GM04503 (cell line): ENCODE data around the gene CNTN5.
"Not testable (repeated sequence)": the region's sequence is repeated elsewhere in the genome, so short reads cannot be mapped to it uniquely, and the experiment has no call there.

Experiments
- DNase-seq: peaks from one replicate; pipeline ENCODE4 v3.0.0-alpha.2; 2012; ENCODE audit warnings: low read depth

CNTN5 gene

DNA sequence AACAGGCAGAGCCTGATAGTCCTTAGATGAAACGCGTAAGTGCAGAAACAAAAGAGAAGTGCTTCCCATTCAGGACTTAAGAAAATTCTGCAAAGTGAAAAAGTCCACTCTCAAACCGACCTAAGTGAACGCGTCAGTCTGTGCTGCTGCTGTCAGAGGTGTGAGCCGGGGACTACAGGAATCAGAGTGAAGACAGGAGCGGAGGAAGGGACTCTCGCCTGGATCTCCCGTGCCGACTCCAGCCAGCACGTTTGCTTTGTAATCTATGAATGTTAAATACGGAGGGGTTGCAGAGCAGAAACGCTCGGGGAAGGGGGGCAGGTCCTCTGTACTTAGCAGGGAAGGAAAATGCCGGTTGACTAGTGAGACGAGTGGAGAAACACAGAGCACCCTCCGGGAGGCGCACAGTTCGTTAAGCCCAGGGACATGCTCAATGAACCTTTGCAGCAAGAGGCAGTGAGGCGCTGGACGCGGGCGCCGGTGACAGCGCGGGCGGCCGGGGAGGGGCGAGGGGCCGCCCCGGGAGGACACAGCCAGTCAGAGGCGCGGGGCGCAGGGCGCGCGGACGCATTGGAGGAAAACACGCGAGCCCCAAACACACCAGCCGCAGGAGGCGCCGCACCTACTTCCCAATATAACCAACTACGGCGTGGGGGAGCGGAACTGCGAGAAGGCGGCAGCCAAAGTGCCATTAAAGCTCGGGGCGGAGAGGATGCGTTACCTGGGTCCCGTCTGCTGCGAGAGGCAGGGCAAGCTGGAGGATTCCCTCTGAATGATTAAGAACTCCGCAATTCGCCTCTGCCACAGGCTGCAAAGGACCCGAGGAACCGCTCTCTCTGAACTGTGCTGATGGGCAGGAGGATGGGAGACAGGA is at the start of gene CNTN5:
TSS of gene CNTN5 (plus strand) at position 598 of the 874 bp plus-strand sequence.
- DNase-seq = no peak

DNA sequence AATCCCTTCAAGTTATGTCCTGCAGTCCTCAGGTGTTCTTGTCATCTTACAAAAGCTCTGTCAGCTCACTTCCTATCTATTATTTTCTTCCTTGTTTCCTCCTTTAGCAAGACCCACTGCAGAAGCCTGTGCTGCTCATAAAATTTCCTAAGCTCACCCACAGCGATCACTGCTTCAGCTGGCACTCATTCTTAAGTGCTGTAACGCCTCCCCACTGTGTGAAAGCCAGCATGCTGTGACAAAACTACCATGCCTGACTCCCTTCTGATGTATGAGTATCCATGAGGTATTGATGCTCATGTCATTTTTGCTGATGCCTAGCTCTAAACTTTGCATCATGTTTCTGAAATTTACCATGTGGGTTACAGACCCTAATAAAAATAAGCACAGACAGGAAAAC is 41.5 kb upstream of the CNTN5 start:
- no peak for DNase-seq

DNA sequence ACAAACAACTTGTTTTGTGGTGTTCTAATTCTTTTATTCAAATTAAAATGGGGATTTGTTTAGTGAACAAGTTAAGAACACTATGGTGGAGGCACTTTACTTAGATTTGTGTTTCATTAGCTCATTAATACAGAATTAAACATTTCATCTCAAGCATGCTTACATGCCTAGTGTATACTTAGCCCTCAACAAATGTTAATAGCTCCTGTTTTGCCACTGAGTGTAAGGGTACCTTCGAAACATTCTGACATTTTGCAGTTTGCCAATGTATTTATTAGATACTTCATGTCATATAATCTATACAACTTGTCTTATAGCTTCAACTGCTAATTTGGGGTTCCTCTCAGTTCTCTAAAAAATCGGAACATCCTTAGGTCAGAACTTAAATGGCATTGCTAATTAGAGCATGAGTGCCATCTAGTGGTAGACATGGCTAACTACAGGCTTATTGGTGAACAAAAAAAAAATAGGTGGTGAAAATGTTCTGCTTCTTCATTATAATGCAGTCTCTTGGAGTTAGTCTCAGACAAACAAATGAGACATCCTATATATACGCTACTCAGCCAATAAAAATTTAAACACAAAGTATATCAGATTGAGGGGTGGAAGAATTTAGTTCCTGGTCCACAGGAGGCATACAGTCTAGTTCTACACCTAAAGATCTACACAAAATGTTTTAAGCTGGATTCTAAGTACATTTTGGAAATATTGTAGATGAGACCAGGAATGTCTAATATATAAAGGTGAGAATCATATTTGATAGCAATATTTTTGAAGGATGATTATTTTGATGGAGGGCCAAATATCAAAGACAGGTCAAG is 4.9 kb upstream of the CNTN5 start:
- DNase-seq = no peak

GRCh38 chr11:99019696-99020095 is 1.1 kb upstream of the CNTN5 start:
- no peak for DNase-seq

GRCh38 chr11:99037057-99037456 is 16.3 kb downstream of the CNTN5 start:
- DNase-seq = no peak

GRCh38 chr11:99063331-99063730 is 42.6 kb downstream of the CNTN5 start:
- DNase-seq = no peak

- no peak for DNase-seq
Observed at GRCh38 chr11:99065121-99065520, 44.4 kb downstream of the CNTN5 start.

DNA sequence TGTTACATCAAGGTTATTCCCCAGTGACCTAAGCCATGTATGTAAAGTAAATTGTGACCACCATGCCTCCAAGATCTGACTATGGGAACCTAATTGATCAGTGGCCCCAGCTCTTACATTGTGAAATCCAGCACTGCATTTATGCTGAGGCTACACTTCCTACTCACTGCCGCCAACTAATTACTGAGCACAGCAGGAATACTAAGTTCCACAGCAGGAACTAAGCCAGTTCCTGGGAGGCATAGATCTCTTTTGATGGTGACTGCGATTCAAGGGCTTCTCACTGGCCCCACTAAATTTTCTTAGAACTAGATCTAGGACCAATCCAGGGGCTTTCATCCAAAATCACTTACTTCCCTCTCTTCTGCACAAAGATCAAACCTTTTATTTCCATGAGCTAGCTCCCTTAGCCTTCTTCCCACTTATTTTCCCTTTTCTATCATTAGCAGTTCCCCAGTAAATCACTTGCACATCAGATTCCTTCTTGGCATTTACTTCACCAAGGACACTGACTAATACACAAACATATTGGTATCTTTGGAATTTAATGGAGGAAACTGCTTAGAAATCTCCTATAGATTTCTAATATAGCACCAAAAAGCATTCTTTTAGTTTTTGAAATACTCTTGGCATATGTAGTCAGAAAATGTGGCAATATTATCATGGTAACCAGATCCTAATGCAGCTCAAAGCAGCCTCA is 46.0 kb downstream of the CNTN5 start:
- no peak for DNase-seq

DNA sequence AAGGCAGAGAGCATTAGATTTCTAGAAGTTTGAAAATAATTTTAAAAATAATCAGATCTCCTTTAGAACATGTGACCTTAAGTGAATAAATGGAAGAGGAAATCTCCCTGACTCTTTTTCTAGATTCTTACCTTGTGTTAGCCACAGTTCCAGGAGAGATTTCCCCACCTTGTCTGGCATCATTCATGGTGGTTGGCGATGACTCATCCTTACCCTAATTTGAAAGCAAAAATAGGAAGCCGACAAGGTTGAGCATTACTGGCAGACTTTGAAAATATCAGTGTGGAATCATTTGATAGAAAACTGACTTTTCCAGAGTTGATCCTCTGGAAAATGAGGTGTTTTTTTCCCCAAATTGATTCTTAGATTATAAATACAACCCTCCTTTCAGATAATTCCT is 48.1 kb downstream of the CNTN5 start:
- DNase-seq = no peak

DNA sequence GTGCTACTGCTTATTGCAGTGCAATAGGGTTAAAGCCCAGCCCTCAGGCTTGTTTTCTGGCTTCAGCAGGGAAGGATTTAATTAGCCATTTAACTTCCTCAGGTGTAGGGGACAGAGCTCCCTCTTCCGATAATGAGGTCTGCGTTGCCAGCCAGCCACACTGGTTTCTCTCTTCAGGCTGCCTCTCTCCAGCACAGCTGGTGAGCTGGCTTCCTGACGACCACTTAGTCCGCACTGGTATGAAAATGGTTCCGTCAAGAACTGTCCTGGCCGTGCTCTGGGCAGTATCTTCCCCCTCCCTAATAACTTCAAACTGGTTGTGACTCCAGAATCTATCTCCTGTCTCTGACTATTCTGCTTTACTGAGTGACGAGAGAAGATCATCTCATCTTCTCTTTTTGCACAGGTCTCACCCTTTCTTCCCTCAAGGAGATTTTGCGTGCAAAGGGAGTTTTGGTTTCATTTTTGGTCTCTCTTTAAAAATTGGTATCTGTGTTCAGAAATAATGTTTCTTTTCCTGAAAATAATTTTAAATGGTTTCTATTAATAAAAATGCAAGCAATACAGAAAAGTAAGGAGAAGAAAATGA is 49.2 kb downstream of the CNTN5 start:
- DNase-seq = no peak

GRCh38 chr11:99079576-99079975 is 58.8 kb downstream of the CNTN5 start:
- no peak for DNase-seq

- DNase-seq = no peak
Observed at GRCh38 chr11:99080154-99080553, 59.4 kb downstream of the CNTN5 start.

DNA sequence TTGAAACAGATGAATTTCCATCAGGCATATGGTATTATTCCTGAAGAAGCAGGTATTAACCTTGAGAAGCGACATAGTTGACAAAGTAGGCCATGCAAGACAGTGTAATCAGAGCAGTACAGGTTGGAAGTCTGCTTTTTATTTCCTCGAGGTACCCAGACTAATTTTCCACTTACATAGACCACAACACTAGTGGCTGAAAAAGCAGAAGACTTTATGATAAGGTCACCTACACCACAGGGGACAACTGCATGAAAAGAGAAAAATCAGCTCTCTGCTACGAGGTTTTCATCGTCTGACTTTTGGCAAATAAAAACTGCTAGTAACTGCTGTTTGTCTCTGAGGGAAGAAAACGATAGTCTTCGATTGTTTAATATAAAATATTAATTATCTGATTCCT is 77.5 kb downstream of the CNTN5 start:
- no peak for DNase-seq

GRCh38 chr11:99098751-99099150 is 78.0 kb downstream of the CNTN5 start:
- no peak for DNase-seq

- DNase-seq = no peak
Observed at GRCh38 chr11:99117603-99118002, 96.9 kb downstream of the CNTN5 start.

DNA sequence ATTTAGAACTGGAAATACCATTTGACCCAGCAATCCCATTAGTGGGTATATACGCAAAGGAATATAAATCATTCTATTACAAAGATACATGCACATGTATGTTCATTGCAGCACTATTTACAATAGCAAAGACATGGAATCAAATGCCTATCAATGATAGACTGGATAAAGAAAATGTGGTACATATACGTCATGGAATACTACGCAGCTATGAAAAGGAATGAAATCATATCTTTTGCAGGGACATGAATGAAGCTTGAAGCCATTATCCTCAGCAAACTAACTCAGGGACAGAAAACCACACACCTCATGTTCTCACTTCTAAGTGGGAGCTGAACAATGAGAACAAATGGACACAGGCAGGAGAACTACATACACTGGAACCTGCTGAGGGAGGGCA is 113.1 kb downstream of the CNTN5 start:
- DNase-seq = not testable (repeated sequence)

GRCh38 chr11:99135508-99135907 is 114.8 kb downstream of the CNTN5 start:
- no peak for DNase-seq

DNA sequence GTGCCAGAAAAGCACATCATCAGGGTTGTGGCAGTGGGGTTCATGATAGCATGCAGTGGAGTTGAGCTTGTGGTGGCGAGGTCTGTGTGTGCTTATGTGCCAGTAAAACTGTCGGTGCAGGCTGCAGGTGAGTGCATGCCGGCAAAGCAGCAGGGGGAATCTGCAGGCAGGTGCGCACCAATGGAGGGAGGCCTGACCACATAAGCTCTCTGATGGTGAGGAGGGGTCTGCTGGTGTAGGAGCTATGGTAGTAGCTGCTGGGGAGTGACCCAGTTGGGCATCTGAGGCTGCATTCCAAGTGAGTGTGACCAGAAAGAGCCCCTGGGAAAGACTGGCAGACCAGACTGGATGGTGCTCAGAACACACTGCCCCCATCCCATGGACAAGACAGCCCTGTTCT is 121.5 kb downstream of the CNTN5 start:
- DNase-seq = no peak

DNA sequence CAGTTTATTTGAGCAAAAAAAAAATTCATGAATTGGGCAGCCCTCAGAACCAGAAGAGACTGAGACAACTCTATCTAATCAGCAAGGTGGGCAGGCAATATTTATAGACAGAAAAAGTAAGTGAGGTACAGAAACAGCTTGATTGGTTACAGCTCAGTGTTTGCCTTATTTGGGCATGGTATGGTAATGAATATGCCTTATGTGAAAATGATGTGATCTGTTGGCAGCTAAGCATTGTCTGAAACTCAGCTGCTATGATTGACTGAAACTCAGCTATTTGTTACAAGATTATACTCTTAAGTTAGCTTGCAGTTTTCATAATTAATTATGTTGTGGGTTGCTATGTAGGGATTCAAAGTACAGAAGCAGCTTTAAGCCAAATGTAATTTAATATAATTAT is 127.6 kb downstream of the CNTN5 start:
- no peak for DNase-seq

GRCh38 chr11:99154277-99154676 is 133.5 kb downstream of the CNTN5 start:
- DNase-seq = no peak

DNA sequence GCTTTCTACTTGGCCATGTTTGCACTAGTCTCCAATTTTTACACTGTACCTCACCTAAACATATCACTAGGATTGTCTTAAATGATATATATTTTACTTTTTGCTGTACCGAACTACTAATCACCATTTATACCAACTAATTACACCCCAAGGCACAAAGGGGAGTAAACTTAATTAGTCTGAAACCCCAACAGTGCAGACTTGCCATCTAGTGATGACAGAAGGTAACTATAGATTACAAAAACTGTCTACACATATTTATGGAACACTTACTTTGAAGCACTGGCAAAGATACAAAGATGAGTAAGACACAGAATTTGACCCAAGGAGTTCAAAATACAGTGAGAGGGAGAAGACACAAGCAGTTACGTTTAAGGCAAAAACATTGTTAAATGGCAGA is 139.7 kb downstream of the CNTN5 start:
- no peak for DNase-seq

DNA sequence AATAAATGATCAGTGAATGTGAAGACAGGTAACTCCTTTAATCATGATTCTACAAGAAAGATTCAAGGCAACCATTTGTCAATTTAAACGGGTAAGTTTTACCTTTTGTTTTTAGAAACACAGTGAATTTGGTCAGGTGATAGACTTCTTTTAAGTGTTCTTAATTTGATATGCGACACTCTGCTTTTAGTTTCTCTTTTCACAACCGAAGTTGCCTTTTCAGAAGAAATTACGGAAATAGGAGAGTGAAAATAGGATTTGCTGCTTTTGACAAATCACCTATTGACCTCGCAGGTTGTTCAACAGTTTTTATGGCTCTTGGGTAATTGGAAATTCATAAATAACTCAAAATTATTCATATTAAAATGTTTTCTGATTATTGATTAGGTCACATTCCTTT is 142.1 kb downstream of the CNTN5 start:
- no peak for DNase-seq
